Measurements from ENCODE around the gene MXD4. TPM values are rescaled to one million over a fixed set of nuclear protein-coding genes. Genes with fewer than 3 reads are reported as not detected.

The MXD4 gene
- total RNA-seq, 1 donor from 2014 or later: 5.2 TPM

- intact Hi-C loops (cut with micrococcal nuclease): no loop called here
- no peak overlapping the region for H3K4me3 Mint-ChIP-seq
- H3K27me3 Mint-ChIP-seq: peaks cover 6% of the 10 kb centered on the region
- no peak for DNase-seq
- H3K27ac Mint-ChIP-seq: no peak overlapping the region
- peaks cover 7% of the 10 kb centered on the region for H3K4me1 Mint-ChIP-seq
- H3K9me3 Mint-ChIP-seq: no peaks in the 10 kb centered on the region
- no peaks in the 10 kb centered on the region for H3K36me3 Mint-ChIP-seq (ENCODE audit: low read depth)
These were observed 36.7 kb upstream of the MXD4 start for GRCh38 chr4:2298532-2298991.

DNA sequence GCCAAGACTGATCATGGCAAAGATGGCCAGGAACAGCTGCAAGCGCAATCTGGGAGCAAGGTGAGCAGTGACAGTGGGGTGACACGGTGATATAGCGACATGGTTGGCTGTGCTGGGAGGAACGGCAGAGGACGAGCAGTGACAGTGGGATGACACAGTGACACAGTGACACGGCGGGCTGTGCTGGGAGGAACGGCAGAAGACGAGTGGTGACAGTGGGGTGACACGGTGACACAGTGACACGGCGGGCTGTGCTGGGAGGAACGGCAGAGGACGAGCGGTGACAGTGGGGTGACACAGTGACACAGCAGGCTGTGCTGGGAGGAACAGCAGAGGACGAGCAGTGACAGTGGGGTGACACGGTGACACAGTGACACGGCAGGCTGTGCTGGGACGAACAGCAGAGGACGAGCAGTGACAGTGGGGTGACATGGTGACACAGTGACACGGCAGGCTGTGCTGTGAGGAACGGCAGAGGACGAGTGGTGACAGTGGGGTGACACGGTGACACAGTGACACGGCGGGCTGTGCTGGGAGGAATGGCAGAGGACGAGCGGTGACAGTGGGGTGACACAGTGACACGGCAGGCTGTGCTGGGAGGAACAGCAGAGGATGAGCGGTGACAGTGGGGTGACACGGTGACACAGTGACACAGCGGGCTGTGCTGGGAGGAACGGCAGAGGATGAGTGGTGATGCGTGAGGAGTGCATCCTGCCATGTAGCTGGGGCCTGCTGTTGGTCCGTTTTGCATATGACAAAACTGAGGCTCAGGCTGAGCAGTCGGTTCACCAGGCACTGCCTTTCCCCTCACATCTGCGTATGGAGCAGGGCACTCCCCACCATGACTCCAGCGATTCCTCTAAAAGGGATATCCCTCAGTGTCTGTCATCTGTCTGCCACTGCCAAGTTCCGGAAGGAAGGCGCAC, 36.0 kb upstream of the MXD4 start:
- no peak overlapping the region for H3K4me3 Mint-ChIP-seq
- no peak for DNase-seq

DNA sequence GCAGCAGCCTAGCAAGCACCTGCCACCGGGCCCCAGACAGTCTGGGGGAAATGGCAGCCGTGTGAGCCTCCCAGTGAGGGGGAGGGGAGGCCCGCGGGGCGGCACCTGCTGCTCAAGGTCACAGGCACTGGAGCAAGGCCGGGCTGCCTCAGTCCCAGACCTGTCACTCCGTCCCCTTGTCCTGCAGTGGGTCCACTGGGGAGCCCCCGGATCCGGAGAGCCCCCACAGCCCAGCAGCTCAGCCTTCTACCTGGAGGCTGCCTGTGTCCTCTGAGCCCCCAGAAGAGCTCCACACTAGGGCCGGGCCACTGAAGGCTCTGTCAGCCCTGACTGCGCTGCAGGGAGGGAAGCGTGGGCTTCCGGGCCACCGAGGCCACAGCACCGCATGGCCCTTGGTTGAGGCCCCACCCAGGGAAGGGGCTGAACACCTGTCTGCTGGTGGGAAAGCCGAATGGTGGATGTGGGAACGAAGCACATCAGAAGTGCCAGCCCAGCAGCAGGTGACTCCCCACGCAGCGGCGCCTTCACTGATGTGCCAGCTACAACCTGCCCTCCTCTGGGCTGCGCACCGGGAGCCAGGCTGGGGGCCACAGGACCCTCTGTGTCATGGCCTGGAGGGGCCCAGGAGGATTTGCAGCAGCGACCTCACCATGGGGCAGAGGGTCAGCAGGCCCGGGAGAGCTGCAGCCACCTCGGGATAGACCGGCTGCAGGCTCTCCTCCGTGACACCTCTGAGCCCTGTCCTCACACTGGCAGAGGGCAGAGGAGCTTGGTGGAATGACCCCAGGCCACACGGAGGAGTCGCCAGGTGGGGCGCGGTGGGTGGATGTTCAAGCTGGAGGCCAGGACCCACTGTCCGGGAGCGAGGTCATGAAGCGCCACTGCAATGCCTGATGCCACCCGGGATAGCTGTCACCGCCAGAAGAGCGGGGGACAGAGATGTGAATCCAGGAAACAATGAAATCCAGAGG, 35.0 kb upstream of the MXD4 start:
- Mint-ChIP-seq H3K27me3 (peaks cover 15% of the 10 kb centered on the region), H3K36me3 (ENCODE audit: low read depth) (no peaks in the 10 kb centered on the region), H3K27ac (no peak overlapping the region), H3K9me3 (no peaks in the 10 kb centered on the region), H3K4me3 (no peak overlapping the region), H3K4me1 (peaks cover 9% of the 10 kb centered on the region)
- intact Hi-C loops (cut with micrococcal nuclease): no loop called here
- DNase-seq: no peak

More for the DNA sequence above, 36.0 kb upstream of the MXD4 start:
- no peaks in the 10 kb centered on the region for H3K9me3 Mint-ChIP-seq
- intact Hi-C loops (cut with micrococcal nuclease): no loop called here
- no peaks in the 10 kb centered on the region for H3K36me3 Mint-ChIP-seq (ENCODE audit: low read depth)
- peaks cover 7% of the 10 kb centered on the region for H3K4me1 Mint-ChIP-seq
- H3K27ac Mint-ChIP-seq: no peak overlapping the region
- peaks cover 6% of the 10 kb centered on the region for H3K27me3 Mint-ChIP-seq

DNA sequence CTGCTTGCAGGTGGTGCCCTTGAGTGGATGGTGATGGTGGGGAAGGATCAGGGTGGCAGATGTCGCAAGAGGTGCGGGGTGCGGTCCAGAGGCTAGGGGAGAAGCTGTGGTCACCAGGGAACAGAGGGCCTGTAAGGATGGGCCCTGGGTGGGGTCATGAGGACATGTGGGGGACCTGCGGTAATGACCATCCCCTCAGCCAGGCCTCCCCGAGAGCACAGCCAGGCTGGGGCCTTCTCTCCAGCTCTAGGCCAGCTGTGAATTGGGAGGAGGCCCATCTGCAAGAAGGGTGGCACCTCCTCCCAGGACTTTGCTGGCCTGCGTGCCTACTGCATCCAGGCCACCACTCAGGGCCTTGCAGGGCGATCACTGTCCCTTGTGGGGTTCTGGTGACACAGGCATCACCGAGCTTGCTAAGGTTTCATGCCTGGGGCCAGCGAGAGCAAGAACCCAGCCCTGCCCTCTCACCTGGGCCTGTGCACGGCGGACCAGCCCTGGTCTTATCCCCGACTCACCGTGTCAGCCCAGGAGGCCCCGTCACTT, 34.1 kb upstream of the MXD4 start:
- Mint-ChIP-seq H3K27ac (no peak overlapping the region), H3K27me3 (peaks cover 15% of the 10 kb centered on the region), H3K4me3 (no peak overlapping the region), H3K36me3 (ENCODE audit: low read depth) (no peaks in the 10 kb centered on the region), H3K9me3 (no peaks in the 10 kb centered on the region), H3K4me1 (peaks cover 9% of the 10 kb centered on the region)
- intact Hi-C loops (cut with micrococcal nuclease): no loop called here
- DNase-seq: no peak

DNA sequence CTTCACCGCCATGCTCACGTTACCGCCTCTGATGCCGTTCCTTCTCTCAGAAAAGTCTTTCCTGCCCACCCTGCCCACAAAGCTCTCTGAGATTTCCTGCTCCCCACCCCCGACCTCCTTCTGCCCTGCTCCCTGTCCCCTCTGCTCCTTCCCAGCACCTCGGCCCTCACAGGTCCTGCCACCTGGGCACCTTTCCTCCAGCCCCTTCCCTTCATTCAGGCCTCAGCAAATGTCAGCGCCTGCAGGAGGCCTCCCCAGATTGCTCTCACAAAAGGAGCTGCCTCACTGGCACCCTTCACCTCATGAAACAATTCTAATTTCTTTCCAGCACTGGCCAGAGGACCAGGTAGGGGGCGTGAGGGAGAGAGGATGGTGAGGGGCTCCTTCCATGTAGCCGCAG, 33.6 kb upstream of the MXD4 start:
- Mint-ChIP-seq H3K36me3 (ENCODE audit: low read depth) (no peaks in the 10 kb centered on the region), H3K4me1 (peaks cover 13% of the 10 kb centered on the region), H3K27ac (no peak overlapping the region), H3K27me3 (peaks cover 15% of the 10 kb centered on the region), H3K9me3 (no peaks in the 10 kb centered on the region), H3K4me3 (no peak overlapping the region)
- intact Hi-C loops (cut with micrococcal nuclease): no loop called here
- DNase-seq: no peak

DNA sequence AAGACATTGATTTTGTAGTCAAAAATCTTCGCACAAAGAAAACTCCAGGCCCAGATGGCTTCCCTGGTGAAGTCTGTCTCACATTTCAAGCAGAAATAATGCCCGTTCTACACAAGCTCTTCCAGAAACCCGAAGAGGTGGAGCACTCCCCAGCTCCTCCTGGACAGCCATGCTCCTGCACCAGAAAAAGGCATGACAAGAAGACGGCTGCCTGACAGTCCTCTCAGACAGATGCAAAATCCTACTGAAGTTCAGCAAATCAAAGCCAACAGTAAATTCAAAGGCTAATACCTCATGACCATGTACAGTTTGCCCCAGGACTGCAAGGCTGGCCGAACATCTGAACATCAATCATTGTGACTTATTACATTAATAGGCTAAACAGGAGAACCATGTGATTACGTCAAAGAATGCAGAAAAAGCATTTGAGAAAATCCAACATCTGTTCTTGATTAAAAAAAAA, 30.8 kb upstream of the MXD4 start:
- Mint-ChIP-seq H3K4me3 (no peak overlapping the region), H3K9me3 (no peaks in the 10 kb centered on the region), H3K4me1 (peaks cover 13% of the 10 kb centered on the region), H3K27ac (no peak overlapping the region), H3K27me3 (peaks cover 14% of the 10 kb centered on the region), H3K36me3 (ENCODE audit: low read depth) (no peaks in the 10 kb centered on the region)
- DNase-seq: no peak
- intact Hi-C loops (cut with micrococcal nuclease): no loop called here

DNA sequence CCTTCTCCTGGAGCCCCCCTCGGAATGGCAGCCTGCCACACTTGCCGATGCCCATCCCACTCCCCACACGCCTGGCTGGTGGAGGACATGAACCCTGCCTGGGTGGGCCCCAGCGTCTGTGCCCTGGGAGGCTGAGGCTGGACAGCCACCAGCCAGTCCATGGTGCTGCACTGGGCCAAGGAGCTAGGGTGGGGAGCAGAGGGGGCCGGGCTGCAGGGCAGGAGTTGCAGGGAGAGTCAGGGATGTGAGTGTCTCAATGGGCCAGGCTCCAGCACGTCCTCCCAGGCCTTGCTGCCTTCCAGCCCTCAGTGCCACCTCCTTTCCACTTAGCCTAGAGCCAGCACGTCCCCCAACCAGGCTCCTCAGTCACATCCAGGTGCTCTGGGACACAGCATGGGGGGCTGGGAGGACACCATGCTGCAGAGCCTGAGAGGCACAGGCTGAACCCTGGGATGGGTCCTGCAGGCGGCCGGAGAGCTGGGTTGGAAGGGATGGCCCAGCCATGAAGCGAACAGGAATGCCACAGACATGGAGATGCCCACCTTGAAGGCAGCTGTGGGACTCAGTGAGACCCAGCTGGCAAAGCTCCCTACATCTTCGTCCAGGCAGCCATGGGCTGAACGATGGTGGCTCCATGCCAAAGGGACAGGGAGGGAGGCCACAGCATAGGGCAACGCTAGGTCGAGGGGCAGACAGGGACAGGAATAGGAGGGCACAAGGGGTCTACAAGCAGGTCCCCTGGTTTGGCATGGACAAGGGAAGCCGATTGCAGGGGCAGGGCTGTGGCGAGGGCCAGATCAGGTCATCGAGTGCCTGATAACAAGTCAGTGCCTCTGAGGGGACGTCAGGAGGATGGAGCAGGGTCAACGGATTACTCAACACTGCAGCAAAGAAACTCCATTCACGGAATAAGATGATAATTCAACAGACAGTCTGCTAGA, 30.1 kb upstream of the MXD4 start:
- H3K27me3 Mint-ChIP-seq: peaks cover 11% of the 10 kb centered on the region
- no peak overlapping the region for H3K27ac Mint-ChIP-seq
- no peaks in the 10 kb centered on the region for H3K9me3 Mint-ChIP-seq
- intact Hi-C loops (cut with micrococcal nuclease): no loop called here
- DNase-seq: no peak
- no peak overlapping the region for H3K4me3 Mint-ChIP-seq
- H3K36me3 Mint-ChIP-seq (ENCODE audit: low read depth): no peaks in the 10 kb centered on the region
- H3K4me1 Mint-ChIP-seq: peaks cover 11% of the 10 kb centered on the region

DNA sequence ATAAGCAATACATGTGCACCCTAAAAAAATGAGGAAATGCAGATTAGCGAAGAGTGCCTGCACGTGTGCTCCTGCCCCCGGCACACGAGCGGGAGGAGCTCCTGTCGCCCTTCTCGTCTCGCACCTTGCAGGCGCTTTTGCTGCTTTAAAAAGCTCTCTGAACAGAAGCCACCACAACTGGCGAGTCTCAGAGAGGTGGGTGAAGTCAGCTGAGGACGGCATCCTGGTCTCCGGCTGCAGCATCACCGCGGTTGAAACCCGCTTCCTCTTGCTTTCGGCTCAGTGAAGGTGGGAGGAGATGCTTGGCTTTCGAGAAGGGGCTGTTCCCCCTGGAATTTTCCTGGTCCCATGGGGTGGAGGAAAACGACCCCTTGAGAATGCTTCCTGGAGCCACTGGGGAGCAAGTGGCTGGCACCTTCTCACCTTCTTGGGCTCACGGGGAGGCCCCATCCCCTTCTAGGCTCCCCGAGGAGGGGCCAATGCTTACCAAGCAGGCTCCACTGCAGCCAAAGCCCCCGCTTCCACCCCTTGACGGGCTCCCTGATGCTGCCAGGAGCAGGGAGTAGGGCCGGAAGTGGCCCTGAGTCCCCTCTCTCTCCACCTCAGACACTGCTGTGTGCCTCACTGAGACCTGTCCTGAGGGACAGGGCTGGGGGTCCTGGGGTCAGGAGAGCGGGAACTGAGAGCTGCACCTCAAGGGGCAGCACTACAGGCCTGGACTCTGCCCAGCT, 29.2 kb upstream of the MXD4 start:
- peak overlapping the region; percentile 75 for H3K4me3 Mint-ChIP-seq
- intact Hi-C loops (cut with micrococcal nuclease): no loop called here
- no peaks in the 10 kb centered on the region for H3K36me3 Mint-ChIP-seq (ENCODE audit: low read depth)
- peaks cover 11% of the 10 kb centered on the region for H3K4me1 Mint-ChIP-seq
- H3K9me3 Mint-ChIP-seq: no peaks in the 10 kb centered on the region
- H3K27me3 Mint-ChIP-seq: peaks cover 11% of the 10 kb centered on the region
- peak; percentile 88 for DNase-seq
- H3K27ac Mint-ChIP-seq: peak overlapping the region; percentile 67

GRCh38 chr4:2290488-2290887, 28.6 kb upstream of the MXD4 start:
- H3K4me1 Mint-ChIP-seq: peaks cover 9% of the 10 kb centered on the region
- H3K36me3 Mint-ChIP-seq (ENCODE audit: low read depth): no peaks in the 10 kb centered on the region
- intact Hi-C loops (cut with micrococcal nuclease): no loop called here
- H3K27me3 Mint-ChIP-seq: peaks cover 11% of the 10 kb centered on the region
- peak overlapping the region; percentile 75 for H3K4me3 Mint-ChIP-seq
- H3K9me3 Mint-ChIP-seq: no peaks in the 10 kb centered on the region
- DNase-seq: no peak
- no peak overlapping the region for H3K27ac Mint-ChIP-seq

- H3K27me3 Mint-ChIP-seq: peaks cover 11% of the 10 kb centered on the region
- H3K9me3 Mint-ChIP-seq: no peaks in the 10 kb centered on the region
- peaks cover 11% of the 10 kb centered on the region for H3K4me1 Mint-ChIP-seq
- H3K36me3 Mint-ChIP-seq (ENCODE audit: low read depth): no peaks in the 10 kb centered on the region
- intact Hi-C loops (cut with micrococcal nuclease): no loop called here
- no peak overlapping the region for H3K27ac Mint-ChIP-seq
- no peak overlapping the region for H3K4me3 Mint-ChIP-seq
- no peak for DNase-seq
These were observed 28.0 kb upstream of the MXD4 start for GRCh38 chr4:2289955-2290333.

- Mint-ChIP-seq H3K4me3 (no peak overlapping the region), H3K9me3 (no peaks in the 10 kb centered on the region), H3K27me3 (peaks cover 11% of the 10 kb centered on the region), H3K27ac (no peak overlapping the region), H3K36me3 (ENCODE audit: low read depth) (no peaks in the 10 kb centered on the region), H3K4me1 (peaks cover 12% of the 10 kb centered on the region)
- intact Hi-C loops (cut with micrococcal nuclease): no loop called here
- no peak for DNase-seq
These were observed 27.5 kb upstream of the MXD4 start for GRCh38 chr4:2289311-2289954.

GRCh38 chr4:2288051-2288541, 26.2 kb upstream of the MXD4 start:
- DNase-seq: no peak
- peaks cover 8% of the 10 kb centered on the region for H3K27me3 Mint-ChIP-seq
- intact Hi-C loops (cut with micrococcal nuclease): no loop called here

More at GRCh38 chr4:2288051-2288541, 26.2 kb upstream of the MXD4 start:
- Mint-ChIP-seq H3K27ac (no peak overlapping the region), H3K36me3 (ENCODE audit: low read depth) (no peaks in the 10 kb centered on the region), H3K4me3 (no peak overlapping the region), H3K4me1 (peaks cover 12% of the 10 kb centered on the region), H3K9me3 (no peaks in the 10 kb centered on the region)

Data from activated CD4-positive, alpha-beta T cell treated with anti-CD3 and anti-CD28 coated beads, Interleukin-2, amount 10 ng/mL, durations not matched to agents 24 days and 14 days (primary cell).